Muscle of back (tissue), 11 donors: ENCODE data around the gene ATOH8. TPM values are rescaled to one million over a fixed set of nuclear protein-coding genes. Genes with fewer than 3 reads are reported as not detected.
A peak's percentile ranks its signal among the peaks of the same experiment; 100 is the strongest.

Experiments used
- DNase-seq, 3 donors: peaks; one replicate each; pipeline versions ENCODE4 v3.0.0 to v3.0.0-alpha.2; 2013
- polyA plus RNA-seq, 10 donors: library from polyadenylated mRNA; unstranded; fragments of 120-200 nt; gene quantifications; one replicate each; pipeline ENCODE4 v1.2.1, GENCODE V29; 2013; ENCODE audit not compliant: insufficient read length in 10 of 10

The ATOH8 gene
- polyA plus RNA-seq, 10 donors, result 11.9 to 17.7 (median 16.2) TPM

GRCh38 chr2:85717308-85718008 is 36.3 kb upstream of the ATOH8 start:
- peak in 1 of 3 donors; percentile 66 for DNase-seq

- DNase-seq, result no peak
Measured at GRCh38 chr2:85718009-85718391, 35.8 kb upstream of the ATOH8 start.

- no peak for DNase-seq
Measured at GRCh38 chr2:85718885-85719492, 34.8 kb upstream of the ATOH8 start.

- DNase-seq, result no peak
Measured at GRCh38 chr2:85719609-85720240, 34.1 kb upstream of the ATOH8 start.

GRCh38 chr2:85720533-85720932 is 33.3 kb upstream of the ATOH8 start:
- no peak for DNase-seq

GRCh38 chr2:85721641-85722040 is 32.1 kb upstream of the ATOH8 start:
- no peak for DNase-seq

- DNase-seq, result no peak
Measured at GRCh38 chr2:85722519-85722918, 31.3 kb upstream of the ATOH8 start.

GRCh38 chr2:85723707-85724360 is 30.0 kb upstream of the ATOH8 start:
- DNase-seq, result no peak

- DNase-seq, result no peak
Measured at GRCh38 chr2:85724731-85725181, 29.0 kb upstream of the ATOH8 start.

GRCh38 chr2:85725451-85725850 is 28.3 kb upstream of the ATOH8 start:
- DNase-seq, result no peak

GRCh38 chr2:85727798-85728197 is 26.0 kb upstream of the ATOH8 start:
- no peak for DNase-seq

- DNase-seq, result no peak
Measured at GRCh38 chr2:85728342-85728741, 25.4 kb upstream of the ATOH8 start.

GRCh38 chr2:85728883-85729824 is 24.6 kb upstream of the ATOH8 start:
- DNase-seq, result peak; percentile 81 to 94 (median 91)

- DNase-seq, result no peak
Measured at GRCh38 chr2:85729825-85730510, 23.8 kb upstream of the ATOH8 start.

GRCh38 chr2:85730686-85731230 is 23.0 kb upstream of the ATOH8 start:
- DNase-seq, result no peak

- no peak for DNase-seq
Measured at GRCh38 chr2:85731606-85732005, 22.2 kb upstream of the ATOH8 start.

- DNase-seq, result no peak
Measured at GRCh38 chr2:85732467-85733120, 21.2 kb upstream of the ATOH8 start.

GRCh38 chr2:85733121-85733960 is 20.4 kb upstream of the ATOH8 start:
- DNase-seq, result peak; percentile 66 to 78 (median 71)

GRCh38 chr2:85734015-85734414 is 19.8 kb upstream of the ATOH8 start:
- no peak for DNase-seq
